Mucosa of stomach (tissue), 1 donor: ENCODE measurements around the gene AKIRIN2.

Experiments
- H3K27me3 ChIP-seq: one replicate; pipeline ENCODE4 v1.7.0; 2013; ENCODE audit warnings: mild to moderate bottlenecking, low read length; ENCODE audit not compliant: control insufficient read depth, insufficient read depth
- H3K36me3 ChIP-seq: one replicate; pipeline ENCODE4 v1.7.0; 2013; ENCODE audit warnings: low read length; ENCODE audit not compliant: control insufficient read depth, insufficient read depth
- H3K4me1 ChIP-seq: one replicate; pipeline ENCODE4 v1.7.0; 2013; ENCODE audit warnings: mild to moderate bottlenecking, low read length; ENCODE audit not compliant: control insufficient read depth, insufficient read depth
- H3K4me3 ChIP-seq: one replicate; pipeline ENCODE4 v1.7.0; 2013; ENCODE audit warnings: low read length
- H3K9ac ChIP-seq: one replicate; pipeline ENCODE4 v1.7.0; 2013; ENCODE audit warnings: mild to moderate bottlenecking, low read length, moderate library complexity
- H3K9me3 ChIP-seq: one replicate; pipeline ENCODE4 v1.7.0; 2013; ENCODE audit warnings: mild to moderate bottlenecking, low read length, moderate library complexity; ENCODE audit not compliant: control insufficient read depth
- donor health status: Pancreatic carcinoma.

The AKIRIN2 gene

GRCh38 chr6:87673237-87673636 is 28.8 kb downstream of the AKIRIN2 start:
- Histone ChIP-seq H3K4me3 (no peak overlapping the region), H3K9ac (no peak overlapping the region), H3K27me3 (no peaks in the 10 kb centered on the region), H3K9me3 (no peaks in the 10 kb centered on the region), H3K4me1 (no peaks in the 10 kb centered on the region), H3K36me3 (no peaks in the 10 kb centered on the region)

- no peaks in the 10 kb centered on the region for H3K4me1 ChIP-seq
- no peak overlapping the region for H3K4me3 ChIP-seq
- no peak overlapping the region for H3K9ac ChIP-seq
- H3K9me3 ChIP-seq: no peaks in the 10 kb centered on the region
- no peaks in the 10 kb centered on the region for H3K36me3 ChIP-seq
- no peaks in the 10 kb centered on the region for H3K27me3 ChIP-seq
Observed at GRCh38 chr6:87672641-87673040, 29.4 kb downstream of the AKIRIN2 start.

GRCh38 chr6:87671555-87672029 is 30.4 kb downstream of the AKIRIN2 start:
- no peak overlapping the region for H3K9ac ChIP-seq

GRCh38 chr6:87670707-87671106 is 31.3 kb downstream of the AKIRIN2 start:
- no peak overlapping the region for H3K9ac ChIP-seq
- H3K4me1 ChIP-seq: no peaks in the 10 kb centered on the region
- no peaks in the 10 kb centered on the region for H3K27me3 ChIP-seq
- no peaks in the 10 kb centered on the region for H3K36me3 ChIP-seq
- no peak overlapping the region for H3K4me3 ChIP-seq
- H3K9me3 ChIP-seq: no peaks in the 10 kb centered on the region

More at GRCh38 chr6:87671555-87672029, 30.4 kb downstream of the AKIRIN2 start:
- H3K27me3 ChIP-seq: no peaks in the 10 kb centered on the region
- no peaks in the 10 kb centered on the region for H3K4me1 ChIP-seq
- no peaks in the 10 kb centered on the region for H3K36me3 ChIP-seq
- H3K9me3 ChIP-seq: no peaks in the 10 kb centered on the region
- H3K4me3 ChIP-seq: no peak overlapping the region

- no peak overlapping the region for H3K9ac ChIP-seq
- H3K27me3 ChIP-seq: no peaks in the 10 kb centered on the region
- no peaks in the 10 kb centered on the region for H3K9me3 ChIP-seq
- no peaks in the 10 kb centered on the region for H3K4me1 ChIP-seq
- no peaks in the 10 kb centered on the region for H3K36me3 ChIP-seq
- H3K4me3 ChIP-seq: no peak overlapping the region
Observed at GRCh38 chr6:87669051-87669450, 33.0 kb downstream of the AKIRIN2 start.

GRCh38 chr6:87668013-87668412 is 34.0 kb downstream of the AKIRIN2 start:
- Histone ChIP-seq H3K4me1 (no peaks in the 10 kb centered on the region), H3K36me3 (no peaks in the 10 kb centered on the region), H3K9me3 (no peaks in the 10 kb centered on the region), H3K27me3 (no peaks in the 10 kb centered on the region), H3K9ac (no peak overlapping the region), H3K4me3 (no peak overlapping the region)

GRCh38 chr6:87667032-87667431 is 35.0 kb downstream of the AKIRIN2 start:
- no peak overlapping the region for H3K9ac ChIP-seq
- no peaks in the 10 kb centered on the region for H3K9me3 ChIP-seq
- no peaks in the 10 kb centered on the region for H3K27me3 ChIP-seq
- H3K36me3 ChIP-seq: no peaks in the 10 kb centered on the region
- no peaks in the 10 kb centered on the region for H3K4me1 ChIP-seq
- H3K4me3 ChIP-seq: no peak overlapping the region

GRCh38 chr6:87664921-87665485 is 37.0 kb downstream of the AKIRIN2 start:
- no peak overlapping the region for H3K9ac ChIP-seq
- H3K9me3 ChIP-seq: no peaks in the 10 kb centered on the region
- H3K4me3 ChIP-seq: no peak overlapping the region
- H3K4me1 ChIP-seq: no peaks in the 10 kb centered on the region
- no peaks in the 10 kb centered on the region for H3K36me3 ChIP-seq
- no peaks in the 10 kb centered on the region for H3K27me3 ChIP-seq

- no peaks in the 10 kb centered on the region for H3K9me3 ChIP-seq
- H3K9ac ChIP-seq: no peak overlapping the region
- H3K27me3 ChIP-seq: no peaks in the 10 kb centered on the region
- no peak overlapping the region for H3K4me3 ChIP-seq
- no peaks in the 10 kb centered on the region for H3K36me3 ChIP-seq
- no peaks in the 10 kb centered on the region for H3K4me1 ChIP-seq
Observed at GRCh38 chr6:87663434-87663833, 38.6 kb downstream of the AKIRIN2 start.

GRCh38 chr6:87661503-87661902 is 40.5 kb downstream of the AKIRIN2 start:
- Histone ChIP-seq H3K4me1 (no peaks in the 10 kb centered on the region), H3K9me3 (no peaks in the 10 kb centered on the region), H3K36me3 (no peaks in the 10 kb centered on the region), H3K9ac (no peak overlapping the region), H3K27me3 (no peaks in the 10 kb centered on the region), H3K4me3 (no peak overlapping the region)

GRCh38 chr6:87661016-87661415 is 41.0 kb downstream of the AKIRIN2 start:
- Histone ChIP-seq H3K27me3 (no peaks in the 10 kb centered on the region), H3K36me3 (no peaks in the 10 kb centered on the region), H3K9ac (no peak overlapping the region), H3K4me1 (no peaks in the 10 kb centered on the region), H3K9me3 (no peaks in the 10 kb centered on the region), H3K4me3 (no peak overlapping the region)

- Histone ChIP-seq H3K27me3 (no peaks in the 10 kb centered on the region), H3K36me3 (no peaks in the 10 kb centered on the region), H3K4me1 (no peaks in the 10 kb centered on the region), H3K4me3 (no peak overlapping the region), H3K9ac (no peak overlapping the region), H3K9me3 (no peaks in the 10 kb centered on the region)
Observed at GRCh38 chr6:87660226-87660911, 41.7 kb downstream of the AKIRIN2 start.
